Stimulated activated CD4-positive, alpha-beta T cell treated with anti-CD3 and anti-CD28 coated beads, Interleukin-1b, Interleukin-23, amount 100 ng/mL, for 1 hour (primary cell): ENCODE results near the gene CYB561D1.

Experiments
- DNase-seq, 2 donors: peaks; one replicate each; pipeline ENCODE4 v3.0.0-alpha.2; 2020; ENCODE audit warnings: low read depth in 2 of 2

The CYB561D1 gene

GRCh38 chr1:109500941-109501381, 7.1 kb downstream of the CYB561D1 start:
- DNase-seq = no peak

DNA sequence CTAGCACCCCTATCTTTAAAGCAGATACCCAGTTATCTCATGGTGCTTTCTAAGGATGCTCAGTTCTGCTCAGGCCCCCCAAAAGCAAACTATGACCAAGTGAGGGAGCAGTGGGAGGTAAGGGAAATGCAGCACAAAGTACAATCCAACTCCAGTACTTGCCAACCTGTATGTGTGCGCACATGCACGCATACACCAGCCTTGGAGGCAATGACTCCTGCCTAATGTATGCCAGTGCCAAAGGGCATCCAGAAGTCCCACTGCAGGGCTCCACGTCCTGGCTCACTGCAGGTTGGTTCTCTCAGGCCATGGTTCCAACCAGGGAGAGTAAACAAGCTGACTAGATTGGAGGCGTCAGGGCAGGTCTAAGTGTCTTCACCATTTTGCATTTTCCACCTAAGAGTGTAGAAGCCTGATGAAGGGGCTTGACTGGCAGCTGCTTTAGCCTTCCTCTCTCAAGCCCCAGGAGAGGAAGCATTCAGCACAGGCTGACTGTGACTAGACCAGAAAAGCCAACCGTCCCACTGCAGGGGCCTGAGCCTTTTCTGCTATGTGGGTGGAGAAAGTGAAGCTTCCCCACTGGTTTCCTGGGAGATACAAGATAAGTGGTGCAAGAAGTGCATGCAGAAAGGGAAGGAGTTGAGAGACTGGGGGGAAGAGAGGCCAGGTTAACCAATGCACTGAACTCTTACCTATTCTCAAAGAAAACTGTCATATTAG, 7.9 kb downstream of the CYB561D1 start:
- DNase-seq = no peak

- DNase-seq = no peak
Observed at GRCh38 chr1:109502364-109502851, 8.5 kb downstream of the CYB561D1 start.

GRCh38 chr1:109503935-109504334, 10.0 kb downstream of the CYB561D1 start:
- no peak for DNase-seq

DNA sequence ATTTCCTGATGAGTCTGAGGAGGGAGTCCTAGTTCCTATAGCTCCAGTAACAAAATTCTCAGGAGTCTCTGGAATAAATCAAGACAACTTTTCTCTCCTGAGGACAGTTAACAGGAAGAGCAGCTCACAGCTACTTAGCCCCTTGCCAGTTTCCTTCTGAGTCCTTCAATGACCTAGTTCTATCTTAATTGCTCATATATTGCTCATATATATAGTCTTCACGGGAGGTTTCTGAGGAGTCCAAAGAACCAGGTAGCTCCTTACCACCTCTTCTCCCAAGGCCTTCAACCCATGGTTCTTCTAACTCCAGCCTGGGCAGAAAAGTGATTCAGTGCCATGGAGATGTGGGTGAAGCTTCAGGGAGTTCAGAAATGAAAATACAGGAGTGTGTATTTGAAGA, 11.1 kb downstream of the CYB561D1 start:
- no peak for DNase-seq

GRCh38 chr1:109508001-109508872, 14.3 kb downstream of the CYB561D1 start:
- no peak for DNase-seq

DNA sequence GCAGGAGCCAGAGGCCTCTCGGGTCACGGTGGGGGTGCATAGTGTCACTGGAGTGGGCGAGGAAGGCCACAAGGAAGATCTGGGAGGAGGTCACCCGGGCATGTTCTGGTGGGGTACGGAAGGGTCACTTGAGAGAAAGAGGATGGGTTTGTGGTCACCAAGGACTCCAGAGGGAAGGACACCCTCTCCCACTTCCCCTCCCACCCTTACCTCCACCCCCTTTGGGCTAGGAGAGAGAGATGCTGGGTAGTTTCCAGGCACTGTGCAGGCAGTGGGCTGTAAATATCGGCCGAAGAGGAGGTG, 14.9 kb downstream of the CYB561D1 start:
- no peak for DNase-seq

DNA sequence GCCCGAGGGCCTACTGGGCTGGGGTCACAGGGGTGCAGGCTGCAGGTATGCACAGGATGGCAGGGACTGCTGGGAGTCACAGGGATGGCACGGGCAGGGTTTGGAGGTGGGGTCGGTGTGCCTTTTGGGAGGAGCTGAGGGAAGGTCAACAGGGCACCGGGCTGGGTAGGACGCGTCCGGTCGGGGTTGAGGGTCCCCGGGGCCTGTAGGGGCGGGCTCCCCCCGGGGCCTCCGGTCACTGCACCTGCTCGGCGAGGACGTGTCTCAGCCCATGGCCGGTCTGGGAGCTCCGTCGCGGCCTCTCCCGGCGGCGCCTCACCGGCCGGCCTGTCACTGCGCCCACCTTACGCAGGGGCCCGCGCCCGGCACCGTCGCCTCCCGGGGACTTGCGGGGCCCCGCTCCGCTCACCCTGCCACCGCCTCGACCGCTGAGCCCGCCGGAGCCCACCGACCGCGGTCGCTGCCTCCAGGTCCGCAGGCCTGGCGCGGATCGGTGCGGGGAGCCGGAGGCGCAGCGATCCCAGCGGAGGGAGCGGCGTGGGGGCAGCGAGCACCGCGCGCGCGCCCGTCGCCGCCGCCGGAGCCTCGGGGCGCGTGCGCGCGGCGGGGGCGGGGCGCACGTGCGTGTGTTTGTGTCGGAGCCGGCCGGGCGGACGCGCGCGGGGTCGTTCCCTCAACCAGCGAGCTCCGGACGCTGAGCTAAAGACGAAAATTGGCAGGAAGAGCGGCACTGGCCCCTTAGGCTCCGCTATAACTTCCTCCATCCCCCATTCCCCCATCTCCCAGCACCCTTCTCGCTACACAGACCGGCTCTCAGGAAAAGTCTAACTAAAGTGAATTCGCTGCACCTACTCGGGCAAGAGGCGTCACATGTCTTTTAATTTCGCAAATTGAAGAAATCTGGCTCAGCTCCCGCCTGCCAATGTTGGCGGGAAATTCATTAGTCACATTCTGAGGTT, 15.6 kb downstream of the CYB561D1 start, which contains the start of gene AMIGO1:
Gene AMIGO1, minus strand, starts transcription at position 552 of the 959 bp plus-strand sequence. CDS start 815 bp downstream, outside the sequence.
- peak in 1 of 2 donors; percentile 45 for DNase-seq

- DNase-seq = no peak
Observed at GRCh38 chr1:109513110-109513710, 19.3 kb downstream of the CYB561D1 start.

DNA sequence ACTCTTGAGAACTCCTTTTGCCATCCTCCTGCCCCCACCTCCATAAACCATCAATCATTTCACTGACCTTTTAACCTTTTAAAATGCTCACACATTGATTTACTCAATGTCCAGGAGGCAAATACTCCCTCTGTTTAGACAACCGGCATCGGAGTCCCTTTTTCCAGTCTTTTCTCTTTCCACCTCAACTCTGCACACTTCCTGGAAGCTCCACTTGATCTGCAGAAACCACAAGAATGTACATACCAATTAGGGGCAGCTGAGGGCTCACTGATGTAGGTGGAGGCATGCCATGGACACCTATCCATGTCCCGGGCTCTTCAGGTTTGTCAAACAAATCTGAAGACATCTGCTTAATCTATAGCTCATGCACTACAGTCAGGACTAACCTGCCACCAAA, 21.0 kb downstream of the CYB561D1 start:
- no peak for DNase-seq

- DNase-seq = no peak
Observed at GRCh38 chr1:109516872-109517271, 23.0 kb downstream of the CYB561D1 start.

DNA sequence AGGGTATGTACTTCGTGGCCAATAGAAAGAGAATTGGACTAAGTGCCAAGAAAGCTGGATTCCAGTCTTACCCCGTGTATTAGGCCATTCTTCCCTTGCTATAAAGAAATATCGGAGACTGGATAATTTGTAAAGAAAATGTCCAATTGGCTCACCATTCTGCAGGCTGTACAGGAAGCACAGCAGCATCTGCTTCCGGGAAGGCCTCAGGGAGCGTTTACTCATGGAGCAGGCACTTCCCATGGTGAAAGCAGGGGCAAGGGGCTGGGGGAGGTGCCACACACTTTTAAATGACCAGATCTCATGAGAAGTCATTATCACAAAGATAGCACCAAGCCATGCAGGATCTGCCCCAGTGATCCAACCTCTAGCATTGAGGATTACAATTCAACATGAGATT, 23.4 kb downstream of the CYB561D1 start:
- no peak for DNase-seq

DNA sequence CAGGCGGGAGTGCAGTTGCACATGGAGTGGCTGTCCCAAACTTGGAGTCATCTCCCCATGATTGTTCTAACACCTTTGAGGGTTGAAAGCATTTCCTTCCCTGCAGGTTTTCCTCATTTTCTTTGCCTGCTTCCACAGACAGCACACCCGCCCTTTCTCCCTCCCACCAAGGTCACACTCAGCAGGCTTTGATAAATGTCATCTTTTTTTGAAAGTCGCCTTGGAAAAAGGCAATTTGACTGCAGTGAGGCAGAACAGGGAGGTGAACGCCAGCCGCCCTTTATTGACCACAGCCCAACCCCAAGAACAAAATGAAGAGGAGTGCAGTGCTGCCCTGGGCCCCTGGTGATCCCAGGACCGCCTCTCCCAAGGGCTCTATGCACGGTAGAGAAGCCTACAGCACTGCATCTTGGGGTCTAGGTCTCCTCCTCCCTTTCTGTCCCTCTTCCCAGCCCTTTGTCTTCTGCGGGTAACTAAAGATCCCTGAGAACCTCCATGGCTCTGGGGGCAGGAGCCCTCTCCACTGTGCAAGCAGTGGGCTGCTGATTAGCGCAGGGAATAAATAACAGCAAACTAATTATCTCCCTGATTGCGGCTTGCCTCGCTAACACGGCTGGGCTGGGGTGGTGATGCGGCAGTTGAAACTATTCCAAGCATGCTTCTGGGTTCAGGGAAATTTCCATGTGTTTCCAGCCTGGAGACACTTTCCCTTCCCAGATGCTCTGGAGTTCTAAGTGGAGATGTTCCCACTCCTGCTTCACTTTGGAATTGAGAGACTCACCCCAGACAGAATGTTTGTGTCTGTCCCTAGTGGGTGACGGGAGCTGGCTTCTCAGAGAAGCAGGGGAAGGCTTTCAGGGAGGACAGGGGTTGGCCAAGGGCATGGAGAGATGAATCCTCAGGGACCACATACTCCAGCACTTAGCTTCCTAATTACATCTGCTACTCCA, 27.4 kb downstream of the CYB561D1 start:
- DNase-seq = no peak

- no peak for DNase-seq
Observed at GRCh38 chr1:109522026-109522425, 28.1 kb downstream of the CYB561D1 start.

- DNase-seq = no peak
Observed at GRCh38 chr1:109523706-109524105, 29.8 kb downstream of the CYB561D1 start.

GRCh38 chr1:109527098-109527811, 33.4 kb downstream of the CYB561D1 start:
- DNase-seq = no peak

DNA sequence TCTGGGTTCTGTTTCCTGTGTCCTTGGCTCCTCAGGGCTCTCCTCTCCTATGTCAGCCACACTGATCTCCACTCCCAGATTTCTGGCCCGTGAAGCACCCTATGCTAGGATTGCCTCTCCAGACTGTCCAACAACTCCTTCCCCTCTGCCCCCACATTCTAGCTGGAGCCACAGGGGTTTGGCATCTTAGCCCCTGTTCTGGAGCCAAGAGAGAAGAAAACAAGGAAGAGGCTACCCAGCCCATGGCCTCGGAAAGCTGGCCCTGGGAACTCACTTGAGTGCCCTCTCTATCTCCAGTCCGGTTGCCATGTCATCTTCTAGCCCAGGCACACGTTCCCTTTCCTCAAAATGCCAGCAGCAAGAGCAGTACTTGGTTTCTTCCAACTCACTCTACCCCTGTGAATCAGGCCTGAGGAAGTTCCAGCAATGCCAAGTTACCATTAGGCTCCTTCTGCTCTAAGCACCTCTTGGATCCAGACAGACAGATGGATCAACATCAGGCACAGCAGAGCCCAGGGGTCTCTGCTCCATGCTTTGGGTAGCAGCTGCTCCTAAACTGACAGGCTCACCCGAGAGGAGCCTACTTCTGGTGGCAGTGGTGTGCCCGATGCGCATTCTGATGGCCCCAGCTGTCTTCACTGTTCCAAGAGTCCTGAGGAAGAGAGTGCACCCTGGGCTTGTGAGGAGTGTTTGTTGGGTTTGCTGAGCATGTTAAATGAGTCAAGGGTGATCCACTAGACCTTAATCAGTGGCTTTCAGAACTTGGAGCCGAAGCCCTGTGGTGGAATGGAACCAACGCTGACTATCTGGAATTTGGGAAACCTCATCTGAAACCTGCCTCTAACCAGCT, 34.2 kb downstream of the CYB561D1 start:
- no peak for DNase-seq

- DNase-seq = no peak
Observed at GRCh38 chr1:109528712-109529111, 34.8 kb downstream of the CYB561D1 start.
